ENCODE measurements around the gene AFF2. TPM values are rescaled to one million over a fixed set of nuclear protein-coding genes. Genes with fewer than 3 reads are reported as not detected.

AFF2 gene
- total RNA-seq, 2 donors from 2014 or later = 7.4 to 16.6 TPM

DNA sequence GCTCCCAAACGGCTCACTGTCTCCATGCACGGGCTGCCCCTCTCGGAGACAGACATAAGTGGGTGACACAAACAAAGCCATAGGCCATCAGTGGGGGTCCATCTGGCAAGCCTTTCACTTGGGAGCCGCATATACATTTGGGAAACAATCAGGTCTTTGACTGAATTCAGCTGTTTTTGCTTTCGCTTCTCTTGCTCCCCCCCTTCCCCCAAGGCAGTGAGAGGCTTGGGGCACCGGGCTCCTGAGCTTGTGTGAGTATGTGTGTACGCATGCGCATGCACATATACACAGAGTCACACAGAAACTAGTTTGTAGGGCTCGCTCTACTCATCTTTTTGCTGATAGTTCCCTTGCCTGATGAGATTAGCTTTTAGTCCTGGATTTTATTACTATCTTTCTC is 284.4 kb downstream of the AFF2 start:
- DNase-seq (ENCODE audit: low spot score) (no peak), ATAC-seq (ENCODE audit: insufficient number of reproducible peaks, low FRiP score, low read depth) (no peak)
- H3K27me3 ChIP-seq (replicated peaks; ENCODE audit: insufficient read depth) = no peaks in the 10 kb centered on the region
- no peaks in the 10 kb centered on the region for H3K4me1 ChIP-seq (ENCODE audit: control insufficient read depth in 1 of 2, low read depth in 2 of 2)
- TF ChIP-seq, protein P1, sequence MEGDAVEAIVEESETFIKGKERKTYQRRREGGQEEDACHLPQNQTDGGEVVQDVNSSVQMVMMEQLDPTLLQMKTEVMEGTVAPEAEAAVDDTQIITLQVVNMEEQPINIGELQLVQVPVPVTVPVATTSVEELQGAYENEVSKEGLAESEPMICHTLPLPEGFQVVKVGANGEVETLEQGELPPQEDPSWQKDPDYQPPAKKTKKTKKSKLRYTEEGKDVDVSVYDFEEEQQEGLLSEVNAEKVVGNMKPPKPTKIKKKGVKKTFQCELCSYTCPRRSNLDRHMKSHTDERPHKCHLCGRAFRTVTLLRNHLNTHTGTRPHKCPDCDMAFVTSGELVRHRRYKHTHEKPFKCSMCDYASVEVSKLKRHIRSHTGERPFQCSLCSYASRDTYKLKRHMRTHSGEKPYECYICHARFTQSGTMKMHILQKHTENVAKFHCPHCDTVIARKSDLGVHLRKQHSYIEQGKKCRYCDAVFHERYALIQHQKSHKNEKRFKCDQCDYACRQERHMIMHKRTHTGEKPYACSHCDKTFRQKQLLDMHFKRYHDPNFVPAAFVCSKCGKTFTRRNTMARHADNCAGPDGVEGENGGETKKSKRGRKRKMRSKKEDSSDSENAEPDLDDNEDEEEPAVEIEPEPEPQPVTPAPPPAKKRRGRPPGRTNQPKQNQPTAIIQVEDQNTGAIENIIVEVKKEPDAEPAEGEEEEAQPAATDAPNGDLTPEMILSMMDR (IDR thresholded peaks at IDR 0.05) = no peak
- no peaks in the 10 kb centered on the region for H3K36me3 ChIP-seq
- H3K4me3 ChIP-seq = no peak overlapping the region
- no peaks in the 10 kb centered on the region for H3K9me3 ChIP-seq
- no peak overlapping the region for H3K27ac ChIP-seq

DNA sequence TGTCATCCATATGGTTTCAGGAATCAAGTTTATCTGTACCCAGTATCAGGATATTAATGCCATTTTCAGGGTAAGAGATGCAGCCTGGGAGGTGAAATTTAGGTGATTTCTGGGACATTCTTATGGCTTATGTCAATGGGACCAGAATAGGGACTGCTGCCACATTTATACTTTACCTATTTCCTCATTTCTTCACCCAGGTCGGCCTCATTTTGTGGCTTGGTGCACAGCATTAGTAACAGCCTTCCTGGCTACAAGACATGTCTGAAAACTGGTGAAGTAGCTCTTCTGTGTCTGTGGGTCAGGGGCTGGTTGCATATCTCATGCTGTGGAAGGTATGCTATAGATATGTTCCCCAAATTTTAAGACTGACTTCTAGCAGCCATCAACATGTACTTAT is 284.8 kb downstream of the AFF2 start:
- DNase-seq (ENCODE audit: low spot score) = no peak
- H3K27ac ChIP-seq = no peak overlapping the region
- H3K4me1 ChIP-seq (ENCODE audit: control insufficient read depth in 1 of 2, low read depth in 2 of 2) = no peaks in the 10 kb centered on the region
- no peak for ATAC-seq (ENCODE audit: insufficient number of reproducible peaks, low FRiP score, low read depth)
- H3K36me3 ChIP-seq = no peaks in the 10 kb centered on the region
- TF ChIP-seq, protein P1 (IDR thresholded peaks at IDR 0.05) = no peak
- H3K27me3 ChIP-seq (replicated peaks; ENCODE audit: insufficient read depth) = no peaks in the 10 kb centered on the region
- H3K9me3 ChIP-seq = no peaks in the 10 kb centered on the region
- no peak overlapping the region for H3K4me3 ChIP-seq

DNA sequence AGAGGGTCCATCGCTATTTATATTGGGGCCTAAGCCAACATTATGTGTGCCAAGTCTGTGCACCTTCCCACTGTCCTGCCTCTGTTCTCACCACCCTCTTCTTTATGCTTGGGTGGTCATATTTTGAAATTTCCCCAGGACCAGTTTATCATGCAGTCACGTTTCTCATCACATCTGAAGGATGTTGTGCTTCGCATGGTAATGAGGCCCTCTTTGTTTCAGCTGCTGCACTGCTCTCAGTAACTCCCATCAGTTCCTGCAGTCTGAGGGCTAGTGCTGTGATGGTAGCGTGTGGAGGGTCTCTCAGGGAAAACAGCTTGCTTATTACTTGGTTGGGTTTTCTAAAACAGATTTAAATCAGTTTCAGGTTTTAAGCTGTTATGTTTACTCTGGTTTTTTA is 288.0 kb downstream of the AFF2 start:
- Histone ChIP-seq H3K4me1 (ENCODE audit: control insufficient read depth in 1 of 2, low read depth in 2 of 2) (no peaks in the 10 kb centered on the region), H3K27ac (no peak overlapping the region), H3K36me3 (no peaks in the 10 kb centered on the region), H3K9me3 (no peaks in the 10 kb centered on the region), H3K4me3 (no peak overlapping the region), H3K27me3 (replicated peaks; ENCODE audit: insufficient read depth) (no peaks in the 10 kb centered on the region)
- ATAC-seq (ENCODE audit: insufficient number of reproducible peaks, low FRiP score, low read depth) (no peak), DNase-seq (ENCODE audit: low spot score) (no peak)
- TF ChIP-seq, protein P1 (IDR thresholded peaks at IDR 0.05) = no peak

DNA sequence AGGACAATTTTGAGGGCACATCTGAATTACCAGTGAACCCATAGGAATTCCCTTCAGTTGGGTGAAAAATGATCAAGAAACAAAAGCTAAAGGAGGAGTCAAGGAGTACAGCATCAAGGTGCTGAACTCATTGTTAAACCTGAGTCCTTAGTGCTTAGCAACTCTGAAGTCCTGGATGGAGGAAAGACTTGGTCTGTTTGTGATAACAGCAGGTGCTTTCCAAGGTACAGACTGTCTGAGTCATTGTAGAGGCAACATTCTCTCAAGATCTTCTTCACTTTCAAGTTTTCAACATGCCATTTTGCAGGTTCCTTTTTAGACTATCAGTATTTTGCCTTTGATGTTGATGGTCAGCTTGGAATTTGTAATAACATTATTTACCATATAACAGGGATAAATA is 293.9 kb downstream of the AFF2 start:
- Histone ChIP-seq H3K27me3 (replicated peaks; ENCODE audit: insufficient read depth) (no peaks in the 10 kb centered on the region), H3K4me1 (ENCODE audit: control insufficient read depth in 1 of 2, low read depth in 2 of 2) (no peaks in the 10 kb centered on the region), H3K9me3 (no peaks in the 10 kb centered on the region), H3K27ac (no peak overlapping the region), H3K36me3 (no peaks in the 10 kb centered on the region), H3K4me3 (no peak overlapping the region)
- TF ChIP-seq, protein P1 (IDR thresholded peaks at IDR 0.05) = no peak
- ATAC-seq (ENCODE audit: insufficient number of reproducible peaks, low FRiP score, low read depth) (no peak), DNase-seq (ENCODE audit: low spot score) (no peak)

DNA sequence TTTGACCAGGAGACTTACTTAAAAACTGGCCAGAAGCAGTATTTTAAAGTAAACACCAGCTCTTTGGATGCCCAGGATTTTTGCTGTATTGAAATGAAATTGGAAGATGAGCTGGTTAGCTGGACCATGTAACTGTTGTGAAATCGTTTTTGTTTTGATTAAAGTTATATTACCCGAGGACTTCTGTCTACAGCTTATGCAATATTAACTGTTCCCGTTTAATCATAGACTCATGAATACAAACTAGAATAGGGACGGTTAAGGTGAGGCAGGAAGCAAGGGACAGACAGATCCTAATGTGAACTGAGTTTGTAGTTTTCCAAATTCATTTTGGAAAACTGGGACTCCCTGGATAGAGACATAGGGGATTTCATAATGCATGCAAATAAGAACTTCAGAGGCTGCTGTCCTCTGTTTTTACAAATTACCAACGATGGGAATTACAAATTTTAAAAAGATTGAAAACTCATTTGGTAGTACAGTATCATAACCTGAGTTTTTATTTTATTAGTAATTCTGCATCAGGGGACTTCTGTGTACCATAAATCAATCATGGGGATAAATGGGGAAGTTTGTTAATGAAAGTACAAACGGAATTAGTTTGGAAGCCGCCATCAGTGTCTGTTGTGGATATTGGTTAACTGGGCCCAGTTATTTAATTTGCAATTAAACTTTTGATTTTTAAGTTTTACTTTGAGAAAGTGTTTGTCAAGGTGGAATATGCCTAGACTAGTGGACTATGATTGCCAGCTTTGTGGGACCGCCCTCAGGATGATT is 304.4 kb downstream of the AFF2 start:
- TF ChIP-seq, protein P1 (IDR thresholded peaks at IDR 0.05) = no peak
- H3K27ac ChIP-seq = no peak overlapping the region
- H3K36me3 ChIP-seq = no peaks in the 10 kb centered on the region
- H3K4me1 ChIP-seq (ENCODE audit: control insufficient read depth in 1 of 2, low read depth in 2 of 2) = no peaks in the 10 kb centered on the region
- DNase-seq (ENCODE audit: low spot score) (no peak), ATAC-seq (ENCODE audit: insufficient number of reproducible peaks, low FRiP score, low read depth) (no peak)
- no peaks in the 10 kb centered on the region for H3K9me3 ChIP-seq
- no peaks in the 10 kb centered on the region for H3K27me3 ChIP-seq (replicated peaks; ENCODE audit: insufficient read depth)
- no peak overlapping the region for H3K4me3 ChIP-seq

All from thoracic aorta (tissue), 2 donors.